Hippocampal formation (tissue), 2 donors: Measurements from ENCODE around the gene BPIFB1.
A peak's percentile ranks its signal among the peaks of the same experiment; 100 is the strongest.

Experiments
- DNase-seq, 2 donors: peaks; one replicate each; lab custom pipeline; 2025; lab: John Stamatoyannopoulos, UW

The BPIFB1 gene

GRCh38 chr20:33273117-33273851 lies 9.7 kb upstream of the BPIFB1 start:
- DNase-seq = no peak

DNA sequence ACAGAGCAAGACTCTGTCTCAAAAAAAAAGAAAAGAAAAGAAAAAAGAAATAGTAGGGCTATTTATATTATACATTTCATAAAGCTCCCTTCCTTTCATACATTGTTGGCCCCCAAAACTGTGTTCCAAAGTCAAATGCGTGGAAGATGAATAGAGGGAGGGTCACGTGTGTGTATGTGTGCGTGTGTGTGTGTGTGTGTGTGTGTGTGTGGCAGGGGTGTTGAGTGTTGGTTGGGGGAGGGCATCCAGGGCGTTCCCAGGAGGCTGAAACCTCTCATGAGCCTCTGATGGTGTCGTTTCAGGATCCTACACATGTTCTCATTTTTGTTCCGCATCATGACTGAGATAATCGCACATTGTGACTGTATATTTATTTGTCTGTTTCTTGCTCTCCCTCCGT lies 7.8 kb upstream of the BPIFB1 start:
- no peak for DNase-seq

- no peak for DNase-seq
Observed at GRCh38 chr20:33275871-33276270, 7.1 kb upstream of the BPIFB1 start.

DNA sequence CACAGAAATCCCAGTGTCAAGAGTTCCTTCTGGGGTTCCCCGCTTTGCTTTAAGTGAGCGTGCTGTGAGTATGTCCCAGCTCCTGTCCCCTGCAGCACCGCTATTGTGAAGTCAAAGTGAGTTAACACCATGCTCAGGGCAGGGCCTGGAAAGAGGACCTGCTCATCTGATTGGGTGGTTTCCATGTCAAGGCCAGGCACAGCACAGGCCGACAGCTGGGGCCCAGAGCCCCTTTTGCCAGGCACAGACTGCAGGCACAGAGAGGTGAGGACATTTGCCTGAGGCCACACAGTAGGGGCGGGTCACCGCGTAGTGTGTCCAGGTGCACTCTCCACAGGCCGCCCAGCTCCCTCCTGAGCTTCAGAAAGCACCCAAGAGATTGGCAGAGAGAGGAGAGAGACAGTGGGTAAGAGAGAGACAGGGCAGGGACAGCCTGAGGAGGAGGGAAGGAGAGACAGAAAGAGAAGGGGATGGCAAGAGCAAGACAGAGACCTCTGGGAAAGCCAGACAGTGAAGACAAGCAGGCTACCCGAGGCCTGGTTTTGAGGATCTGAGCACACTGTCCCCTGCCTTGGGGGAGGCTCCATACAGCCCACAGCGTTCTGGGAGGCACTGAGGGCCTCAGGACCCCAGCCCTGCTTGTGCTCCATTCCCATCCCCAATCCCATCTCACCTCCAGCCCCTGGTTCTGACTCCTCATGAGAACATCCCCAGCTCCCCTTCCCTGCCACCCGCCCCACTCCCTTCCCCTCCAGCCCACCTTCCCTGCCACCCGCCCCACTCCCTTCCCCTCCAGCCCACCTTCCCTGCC lies 6.5 kb upstream of the BPIFB1 start:
- DNase-seq = no peak

GRCh38 chr20:33277471-33278441 lies 5.3 kb upstream of the BPIFB1 start:
- DNase-seq = no peak

DNA sequence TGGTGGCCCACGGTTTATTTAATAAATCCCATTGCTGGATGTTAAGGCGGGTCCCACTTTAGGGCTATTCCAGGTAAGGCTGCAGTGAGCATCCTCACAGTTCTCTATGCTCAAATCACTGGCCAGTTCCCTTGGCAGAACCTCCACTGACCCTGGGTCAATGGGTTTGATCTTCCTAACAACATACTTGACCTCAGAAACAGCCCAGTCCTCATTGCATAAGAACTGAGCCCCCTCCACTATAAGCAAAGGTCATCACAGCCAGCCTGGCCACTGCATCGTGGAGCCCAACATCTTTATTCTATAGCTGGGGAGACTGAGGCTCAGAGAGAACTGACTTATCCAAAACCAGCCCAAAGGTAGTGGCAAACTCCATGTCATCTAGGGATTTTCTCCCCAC lies 4.3 kb upstream of the BPIFB1 start:
- DNase-seq = no peak

DNA sequence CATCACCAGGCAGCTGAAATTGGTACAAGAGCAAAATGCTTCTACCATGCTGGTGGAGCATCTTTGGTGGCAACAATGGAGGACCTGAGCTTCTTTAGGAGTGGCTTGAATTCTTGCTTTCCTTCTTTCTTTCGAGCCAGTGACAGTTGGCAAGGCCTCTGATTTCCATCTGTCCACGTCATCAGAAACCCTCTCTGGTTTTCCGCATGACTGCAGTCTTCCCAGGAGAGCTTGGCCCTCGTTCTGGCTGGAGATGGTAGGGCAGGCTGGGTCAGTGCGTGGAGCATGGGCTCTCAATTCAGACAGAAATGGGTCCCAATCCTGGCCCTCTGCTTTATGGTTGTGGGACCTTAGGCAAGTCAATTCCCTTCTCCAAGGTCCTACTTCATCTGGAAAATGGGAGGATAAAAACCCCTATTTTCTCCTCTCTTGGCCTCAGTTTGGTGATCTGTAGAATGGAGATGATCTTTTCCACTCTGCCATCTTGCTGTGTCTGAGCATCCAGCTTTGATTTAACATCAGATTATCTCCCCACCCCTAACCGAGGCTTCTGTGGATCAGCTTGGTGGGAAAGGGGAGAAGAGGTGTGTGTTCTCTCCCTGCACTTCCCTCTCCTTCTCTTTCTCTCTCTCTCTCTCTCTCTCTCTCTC lies 3.6 kb upstream of the BPIFB1 start:
- no peak for DNase-seq

DNA sequence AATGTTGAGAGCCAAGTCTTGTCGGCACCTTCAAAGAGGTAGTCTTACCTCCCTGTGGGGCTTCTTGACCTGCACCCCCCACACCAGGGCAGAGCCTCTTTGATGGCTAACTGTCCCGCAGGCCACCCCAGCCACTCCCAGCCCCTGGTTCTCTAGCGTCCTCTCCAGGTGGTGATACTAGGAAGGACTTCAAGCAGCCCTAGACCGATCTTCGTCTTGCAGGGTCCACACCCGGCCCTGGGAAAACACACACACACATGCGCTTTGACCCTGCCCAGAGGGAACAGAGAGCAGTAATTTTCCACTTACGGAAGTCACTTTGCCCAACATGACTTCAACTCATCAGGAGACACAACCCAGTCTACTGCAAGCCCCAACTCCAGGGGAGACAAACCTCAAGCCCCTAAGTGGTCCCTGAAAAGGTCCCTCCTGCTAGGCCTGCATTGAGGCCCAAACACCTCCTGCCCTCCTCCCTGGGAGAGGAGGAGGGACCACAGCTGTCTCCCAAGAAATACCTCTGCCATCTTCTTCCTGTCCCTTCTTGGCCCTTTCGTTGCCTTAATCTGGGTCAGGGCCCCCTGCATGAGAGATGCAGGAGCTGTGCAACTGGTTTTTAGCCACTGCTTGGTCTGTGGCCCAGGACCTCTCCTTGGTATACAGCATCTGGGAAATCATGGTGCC lies 2.9 kb upstream of the BPIFB1 start:
- no peak for DNase-seq

- no peak for DNase-seq
Observed at GRCh38 chr20:33280775-33281174, 2.2 kb upstream of the BPIFB1 start.

GRCh38 chr20:33281550-33282146 lies 1.4 kb upstream of the BPIFB1 start:
- DNase-seq = peak in 1 of 2 donors; percentile 28

GRCh38 chr20:33282196-33282934 lies 649 bp upstream of the BPIFB1 start:
- DNase-seq = no peak

- DNase-seq = no peak
Observed at GRCh38 chr20:33284284-33284683, 1.3 kb downstream of the BPIFB1 start.

DNA sequence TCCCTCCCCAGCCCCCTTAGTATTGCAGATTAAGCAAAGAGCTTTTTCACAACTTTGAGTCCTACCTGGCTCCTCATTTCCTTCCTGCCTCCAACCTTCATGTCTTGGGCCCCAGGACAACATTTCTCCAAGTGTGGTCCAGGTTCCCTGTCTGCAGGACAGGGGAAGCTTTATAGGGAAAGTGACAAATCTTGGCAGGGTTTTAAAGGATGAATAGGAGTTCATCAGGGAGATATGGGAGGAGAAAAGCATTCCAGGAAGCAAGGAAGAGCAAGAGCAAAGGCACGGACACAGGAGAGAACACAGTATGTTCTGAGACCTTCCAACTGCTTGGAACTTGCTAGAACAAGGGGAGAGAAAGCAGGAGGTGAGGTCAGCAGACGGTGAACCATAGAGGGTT lies 1.9 kb downstream of the BPIFB1 start:
- DNase-seq = no peak

GRCh38 chr20:33285861-33286495 lies 3.0 kb downstream of the BPIFB1 start:
- DNase-seq = no peak

DNA sequence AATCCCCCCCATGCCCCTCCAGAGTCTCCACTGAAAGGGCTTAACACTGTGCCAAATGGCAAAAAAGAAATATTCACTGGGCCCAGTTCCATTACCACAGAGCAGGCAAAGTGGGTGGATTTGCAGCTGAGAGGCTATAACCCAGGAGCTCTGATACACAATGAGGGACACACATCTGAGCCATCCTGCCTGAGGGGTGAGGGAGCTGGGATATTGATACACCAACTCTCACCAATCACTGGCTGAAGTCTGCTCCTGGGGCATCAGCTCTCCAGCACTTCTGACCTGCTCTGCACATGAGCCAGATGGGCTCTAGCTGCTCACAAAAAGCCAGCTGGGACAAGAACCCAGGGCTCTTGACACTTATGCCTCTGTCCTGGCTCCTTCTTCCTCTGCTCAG lies 4.9 kb downstream of the BPIFB1 start:
- DNase-seq = no peak

DNA sequence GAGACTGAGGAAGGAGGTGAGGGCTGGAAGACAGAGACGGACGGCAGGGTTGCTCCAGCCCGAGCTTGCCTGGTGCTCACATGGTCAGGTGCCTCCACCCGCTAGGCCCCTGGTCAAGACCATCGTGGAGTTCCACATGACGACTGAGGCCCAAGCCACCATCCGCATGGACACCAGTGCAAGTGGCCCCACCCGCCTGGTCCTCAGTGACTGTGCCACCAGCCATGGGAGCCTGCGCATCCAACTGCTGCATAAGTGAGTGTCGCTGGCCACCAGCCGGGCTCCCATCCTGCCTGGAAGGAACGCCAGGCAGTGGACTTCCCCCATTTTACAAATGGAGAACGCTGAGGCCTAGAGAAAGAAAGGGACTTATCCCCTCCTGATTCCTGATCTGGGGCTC lies 7.8 kb downstream of the BPIFB1 start:
- no peak for DNase-seq

GRCh38 chr20:33291416-33291815 lies 8.4 kb downstream of the BPIFB1 start:
- DNase-seq = no peak

DNA sequence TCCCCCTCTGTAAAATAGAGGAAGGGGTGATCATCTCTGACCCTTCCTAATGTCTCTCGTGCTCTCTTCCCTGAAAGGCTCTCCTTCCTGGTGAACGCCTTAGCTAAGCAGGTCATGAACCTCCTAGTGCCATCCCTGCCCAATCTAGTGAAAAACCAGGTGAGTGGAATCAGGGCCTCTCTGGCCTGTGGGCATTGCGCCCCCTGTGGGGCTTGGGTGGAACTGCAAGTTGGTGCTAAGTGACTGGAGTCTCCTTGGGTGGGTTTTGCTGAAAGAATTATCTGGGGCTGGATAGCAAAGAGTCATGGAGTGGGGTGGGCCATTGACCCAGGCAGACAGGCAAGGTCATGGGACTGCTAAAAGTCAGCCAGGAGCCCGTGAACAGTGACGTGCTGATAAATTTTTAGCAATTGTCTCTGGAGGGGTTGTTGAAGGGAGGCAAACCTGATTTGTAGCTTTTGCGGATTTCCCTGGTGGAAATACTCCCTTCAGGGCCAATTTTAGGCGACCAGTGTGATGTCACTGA lies 8.9 kb downstream of the BPIFB1 start:
- peak in 1 of 2 donors; percentile 18 for DNase-seq

DNA sequence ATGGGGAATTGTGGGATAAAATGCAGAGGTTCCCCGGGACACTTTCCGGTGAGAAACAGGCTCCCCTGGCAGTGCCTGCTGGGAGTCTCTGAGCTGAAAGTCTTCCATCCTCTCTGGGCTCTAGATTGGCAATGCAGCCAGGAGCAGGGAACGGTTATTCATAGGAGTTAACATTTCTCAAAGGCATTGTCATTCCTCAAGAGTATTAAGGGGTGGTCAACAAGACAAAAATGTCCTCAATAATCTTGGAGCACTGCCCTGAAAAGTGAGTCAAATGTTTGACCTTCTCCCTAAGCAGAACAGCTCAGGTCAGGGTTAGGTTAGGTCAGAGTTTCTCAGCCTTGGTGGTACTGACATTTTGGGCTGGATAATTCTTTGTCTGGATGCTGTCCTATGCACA lies 13.2 kb downstream of the BPIFB1 start:
- DNase-seq = no peak
